IMR-90 (cell line): ENCODE data around the gene PCBP4. TPM values are rescaled to one million over a fixed set of nuclear protein-coding genes. Genes with fewer than 3 reads are reported as not detected.

Experiments used
- ATAC-seq: fragments of 200-7000 bp; cut with Tn5 transposase; 2 replicates; pipeline ENCODE4 v1.9.1; 2020; ENCODE audit warnings: low read depth, mild to moderate bottlenecking, moderate library complexity
- BruUV-seq: library from RNA; stranded (reverse); fragments of 400-500 nt; replicated peaks from 2 replicates; lab custom pipeline; 2021; lab: Mats Ljungman, UMichigan
- CTCF ChIA-PET: fragments of 300-600 bp; formaldehyde crosslinking; extraction: SDS; loops from one replicate; lab custom pipeline; 2021; ENCODE audit warnings: antibody characterized with exemption; lab: Yijun Ruan, JAX
- POLR2A ChIA-PET: fragments of 300-600 bp; sonication (Branson Sonifier 250); formaldehyde crosslinking; loops from one replicate; lab custom pipeline; 2022; ENCODE audit warnings: antibody characterized with exemption; ENCODE audit not compliant: unreplicated experiment; lab: Charles Lee
- DNase-seq: peaks from one replicate; pipeline ENCODE4 v3.0.0; 2013
- H2AFZ ChIP-seq: replicated peaks from 2 replicates; pipeline ENCODE3; 2013; ENCODE audit warnings: low read length, mild to moderate bottlenecking; ENCODE audit not compliant: poor library complexity
- H2AK5ac ChIP-seq: 2 replicates; pipeline ENCODE4 v1.6.1; 2013; ENCODE audit warnings: low read depth, low read length, inconsistent platforms
- H2AK9ac ChIP-seq: replicated peaks from 2 replicates; pipeline ENCODE3; 2013; ENCODE audit warnings: mild to moderate bottlenecking, low read depth, low read length, moderate library complexity; ENCODE audit not compliant: poor library complexity
- H2BK120ac ChIP-seq: 2 replicates; pipeline ENCODE4 v1.6.1; 2013; ENCODE audit warnings: low read depth, low read length, inconsistent platforms
- H2BK15ac ChIP-seq: 3 replicates; pipeline ENCODE4 v1.6.1; 2013; ENCODE audit warnings: low read depth, low read length, inconsistent platforms
- H2BK20ac ChIP-seq: 2 replicates; pipeline ENCODE4 v1.6.1; 2013; ENCODE audit warnings: low read depth, mild to moderate bottlenecking, inconsistent platforms, low read length, moderate library complexity
- H2BK5ac ChIP-seq: 2 replicates; pipeline ENCODE4 v1.6.1; 2013; ENCODE audit warnings: mild to moderate bottlenecking, low read depth, low read length, inconsistent platforms; ENCODE audit not compliant: poor library complexity, severe bottlenecking
- H3K14ac ChIP-seq: replicated peaks from 2 replicates; pipeline ENCODE4 v1.6.1; 2013; ENCODE audit warnings: low read depth, low read length, inconsistent platforms
- H3K18ac ChIP-seq: 2 replicates; pipeline ENCODE4 v1.6.1; 2013; ENCODE audit warnings: low read depth, low read length, control low read depth
- H3K23ac ChIP-seq: 2 replicates; pipeline ENCODE4 v1.6.1; 2013; ENCODE audit warnings: low read depth, low read length, inconsistent platforms
- H3K27ac ChIP-seq: 2 replicates; pipeline ENCODE4 v1.5.1; 2013; ENCODE audit warnings: mild to moderate bottlenecking, control low read depth, low read length; ENCODE audit not compliant: insufficient read depth
- H3K27me3 ChIP-seq: 2 replicates; pipeline ENCODE4 v1.6.1; 2013; ENCODE audit warnings: low read length; ENCODE audit not compliant: control insufficient read depth, insufficient read depth
- H3K36me3 ChIP-seq: 2 replicates; pipeline ENCODE4 v1.6.1; 2013; ENCODE audit warnings: low read length, mixed read lengths; ENCODE audit not compliant: control insufficient read depth, insufficient read depth
- H3K4ac ChIP-seq: 2 replicates; pipeline ENCODE4 v1.6.1; 2013; ENCODE audit warnings: low read depth, low read length, inconsistent platforms
- H3K4me1 ChIP-seq: 2 replicates; pipeline ENCODE4 v1.6.1; 2013; ENCODE audit warnings: low read length, mixed read lengths; ENCODE audit not compliant: control insufficient read depth, insufficient read depth
- H3K4me2 ChIP-seq: 2 replicates; pipeline ENCODE4 v1.6.1; 2013; ENCODE audit warnings: low read depth, mild to moderate bottlenecking, control low read depth, low read length, moderate library complexity
- H3K4me3 ChIP-seq: 2 replicates; pipeline ENCODE4 v1.5.1; 2013; ENCODE audit warnings: low read depth, mild to moderate bottlenecking, control low read depth, low read length, moderate library complexity; ENCODE audit not compliant: insufficient read depth
- H3K56ac ChIP-seq: 2 replicates; pipeline ENCODE4 v1.6.1; 2013; ENCODE audit warnings: low read length, inconsistent platforms; ENCODE audit not compliant: insufficient read depth; ENCODE audit errors: extremely low read depth
- H3K79me1 ChIP-seq, 2 experiments: 2 replicates each; pipeline ENCODE4 v1.6.1; 2013; ENCODE audit warnings: low read length in 2 of 2, inconsistent platforms in 1 of 2, low read depth in 1 of 2
- H3K9ac ChIP-seq: 2 replicates; pipeline ENCODE4 v1.6.1; 2013; ENCODE audit warnings: low read depth, low read length, control low read depth
- H3K9me1 ChIP-seq: 2 replicates; pipeline ENCODE4 v1.6.1; 2013; ENCODE audit warnings: low read length, inconsistent platforms; ENCODE audit not compliant: insufficient read depth
- H3K9me3 ChIP-seq: 2 replicates; pipeline ENCODE4 v1.6.1; 2013; ENCODE audit warnings: low read length; ENCODE audit not compliant: control insufficient read depth, insufficient read depth
- H4K20me1 ChIP-seq: 2 replicates; pipeline ENCODE4 v1.6.1; 2013; ENCODE audit warnings: low read length, inconsistent platforms; ENCODE audit not compliant: insufficient read depth
- H4K5ac ChIP-seq: 2 replicates; pipeline ENCODE4 v1.6.1; 2013; ENCODE audit warnings: mild to moderate bottlenecking, low read depth, low read length, control low read depth
- H4K8ac ChIP-seq, 2 experiments: 2 replicates each; pipeline ENCODE4 v1.6.1; 2013; ENCODE audit warnings: low read depth in 2 of 2, low read length in 2 of 2, control low read depth in 1 of 2, inconsistent platforms in 1 of 2
- H4K91ac ChIP-seq: 2 replicates; pipeline ENCODE4 v1.6.1; 2013; ENCODE audit warnings: low read depth, low read length, inconsistent platforms; ENCODE audit not compliant: insufficient read depth
- BHLHE40 ChIP-seq: fragments of 150-350 bp; IDR thresholded peaks from 2 replicates; pipeline ENCODE4 v1.6.1; 2016; ENCODE audit warnings: mild to moderate bottlenecking, low read depth, low read length
- CEBPB ChIP-seq: IDR thresholded peaks from 2 replicates; pipeline ENCODE4 v1.6.1; 2012; ENCODE audit warnings: low read depth, low read length, improper control_type of control experiment
- CHD1 ChIP-seq: IDR thresholded peaks from 2 replicates; pipeline ENCODE4 v1.6.1; 2012; ENCODE audit warnings: low read depth, low read length, improper control_type of control experiment
- MAFK ChIP-seq: IDR thresholded peaks from 2 replicates; pipeline ENCODE4 v1.6.1; 2012; ENCODE audit warnings: low read depth, low read length, improper control_type of control experiment
- MXI1 ChIP-seq: IDR thresholded peaks from 2 replicates; pipeline ENCODE4 v1.6.1; 2012; ENCODE audit warnings: low read depth, mild to moderate bottlenecking, low read length, moderate library complexity, borderline replicate concordance
- NFE2L2 ChIP-seq: fragments of 150-350 bp; IDR thresholded peaks from 2 replicates; pipeline ENCODE4 v1.6.1; 2016; ENCODE audit warnings: low read depth, mild to moderate bottlenecking, low read length
- RAD21 ChIP-seq: IDR thresholded peaks from 2 replicates; pipeline ENCODE4 v1.6.1; 2012; ENCODE audit warnings: low read length, improper control_type of control experiment
- RCOR1 ChIP-seq: IDR thresholded peaks from 2 replicates; pipeline ENCODE4 v1.6.1; 2012; ENCODE audit warnings: mild to moderate bottlenecking, low read length, improper control_type of control experiment; ENCODE audit not compliant: insufficient replicate concordance
- RFX5 ChIP-seq: IDR thresholded peaks from 2 replicates; pipeline ENCODE4 v1.8.0; 2012; ENCODE audit warnings: low read depth, mild to moderate bottlenecking, low read length, moderate library complexity
- SMC3 ChIP-seq: fragments of 150-350 bp; IDR thresholded peaks from 2 replicates; pipeline ENCODE4 v1.6.1; 2016; ENCODE audit warnings: low read depth, mild to moderate bottlenecking, antibody characterized with exemption, low read length, moderate library complexity
- WGBS, 2 experiments: methylation state at CpG; one replicate each; pipeline versions ENCODE4 v1.1.5 to v1.1.7; 2013; ENCODE audit warnings: missing lambda C conversion rate in 2 of 2; ENCODE audit not compliant: insufficient read length in 1 of 2; ENCODE audit errors: extremely low coverage in 2 of 2; 5-methylcytosine and 5-hydroxymethylcytosine counted together
- dilution Hi-C: fragments of 300-500 bp; cut with HindIII; formaldehyde crosslinking; loops from one replicate; pipeline ENCODE4 v1.14.3; 2018; ENCODE audit warnings: low sequenced_read_pairs; ENCODE audit not compliant: unreplicated experiment
- in situ Hi-C: fragments of 300-500 bp; cut with MboI; formaldehyde crosslinking; loops from 3 replicates; pipeline ENCODE4 v1.14.3; 2019; ENCODE audit warnings: low sequenced_read_pairs, inconsistent platforms, mixed read lengths
- intact Hi-C: fragments of 100-400 bp; cut with micrococcal nuclease; formaldehyde crosslinking; loops from 2 replicates; pipeline ENCODE4 v1.10.0; 2022
- polyA plus RNA-seq, 3 experiments: library from polyadenylated mRNA; depleted of rRNA; stranded (reverse); fragments of >200 nt; gene quantifications; 2 replicates each; pipeline ENCODE4 v1.2.3, GENCODE V29; 2012; ENCODE audit warnings: low replicate concordance in 1 of 3
- total RNA-seq: library from RNA; depleted of rRNA; stranded (reverse); fragments of >200 nt; gene quantifications from 2 replicates; pipeline ENCODE4 v1.2.3, GENCODE V29; 2012
- TF ChIP-seq, protein P1 (sequence below): conservative IDR thresholded peaks from 2 replicates; pipeline ENCODE4 v1.5.1; 2012; ENCODE audit warnings: mild to moderate bottlenecking, low read depth, low read length, improper control_type of control experiment
- TF ChIP-seq, protein P2 (sequence below): fragments of 150-350 bp; IDR thresholded peaks from 2 replicates; pipeline ENCODE4 v1.6.1; 2017; ENCODE audit warnings: mild to moderate bottlenecking, antibody characterized with exemption, low read length, low read depth

The PCBP4 gene
- total and polyA plus RNA-seq, 2 of the 4 experiments (the other 2 are of a cell fraction): 70.8 to 110 TPM

DNA sequence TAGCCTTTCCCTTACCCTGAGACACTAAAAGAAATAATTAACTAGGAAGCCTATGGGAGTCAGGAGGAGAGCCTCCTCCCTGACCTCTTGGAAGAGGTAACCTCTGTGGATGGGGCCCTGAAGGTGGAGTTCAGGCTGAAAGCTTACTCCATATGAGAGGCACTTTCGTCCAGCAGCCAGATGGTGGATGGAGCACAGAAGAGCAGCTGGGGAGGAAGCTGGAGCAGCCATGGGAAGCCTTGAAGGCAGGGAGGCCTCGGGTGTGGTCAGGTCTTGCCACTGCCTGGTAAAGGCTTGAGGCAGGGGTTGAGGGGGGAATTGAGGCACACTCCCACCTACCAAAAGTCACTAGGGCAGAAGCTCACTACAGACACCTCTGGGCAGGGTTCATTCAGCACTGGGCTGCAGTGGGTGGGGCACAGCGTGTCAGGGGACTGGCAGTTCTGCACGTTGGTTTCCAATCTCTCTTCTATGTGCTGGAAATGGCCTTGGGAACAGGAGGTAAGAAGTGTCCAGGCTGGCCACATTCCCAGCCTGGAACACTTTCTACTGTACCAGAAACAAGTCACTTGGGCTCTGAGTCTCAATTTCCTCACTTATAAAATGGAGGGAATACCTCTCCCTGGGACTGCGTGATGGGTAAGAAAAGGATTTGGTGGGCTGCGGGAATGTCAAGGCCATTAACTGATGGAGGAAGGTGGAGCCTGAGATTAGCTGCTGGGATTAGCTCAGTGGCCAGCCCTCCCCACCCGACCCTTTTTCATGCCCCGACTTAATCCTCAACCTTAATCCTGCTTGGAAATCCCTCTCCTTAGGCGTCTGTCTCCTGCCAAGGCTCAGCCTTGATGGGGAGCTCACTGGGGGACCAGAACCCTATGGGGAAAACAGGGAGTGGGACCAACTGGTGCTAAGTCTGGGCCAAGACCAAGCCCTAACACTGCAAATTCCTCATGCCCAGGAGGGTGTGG lies 5.4 kb downstream of the PCBP4 start:
- TF ChIP-seq RFX5 (no peak), NFE2L2 (no peak), RCOR1 (no peak), RAD21 (no peak), CEBPB (no peak), BHLHE40 (no peak), SMC3 (no peak), CHD1 (no peak), MXI1 (no peak), MAFK (no peak)
- TF ChIP-seq, protein P1, sequence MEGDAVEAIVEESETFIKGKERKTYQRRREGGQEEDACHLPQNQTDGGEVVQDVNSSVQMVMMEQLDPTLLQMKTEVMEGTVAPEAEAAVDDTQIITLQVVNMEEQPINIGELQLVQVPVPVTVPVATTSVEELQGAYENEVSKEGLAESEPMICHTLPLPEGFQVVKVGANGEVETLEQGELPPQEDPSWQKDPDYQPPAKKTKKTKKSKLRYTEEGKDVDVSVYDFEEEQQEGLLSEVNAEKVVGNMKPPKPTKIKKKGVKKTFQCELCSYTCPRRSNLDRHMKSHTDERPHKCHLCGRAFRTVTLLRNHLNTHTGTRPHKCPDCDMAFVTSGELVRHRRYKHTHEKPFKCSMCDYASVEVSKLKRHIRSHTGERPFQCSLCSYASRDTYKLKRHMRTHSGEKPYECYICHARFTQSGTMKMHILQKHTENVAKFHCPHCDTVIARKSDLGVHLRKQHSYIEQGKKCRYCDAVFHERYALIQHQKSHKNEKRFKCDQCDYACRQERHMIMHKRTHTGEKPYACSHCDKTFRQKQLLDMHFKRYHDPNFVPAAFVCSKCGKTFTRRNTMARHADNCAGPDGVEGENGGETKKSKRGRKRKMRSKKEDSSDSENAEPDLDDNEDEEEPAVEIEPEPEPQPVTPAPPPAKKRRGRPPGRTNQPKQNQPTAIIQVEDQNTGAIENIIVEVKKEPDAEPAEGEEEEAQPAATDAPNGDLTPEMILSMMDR: no peak
- TF ChIP-seq, protein P2, sequence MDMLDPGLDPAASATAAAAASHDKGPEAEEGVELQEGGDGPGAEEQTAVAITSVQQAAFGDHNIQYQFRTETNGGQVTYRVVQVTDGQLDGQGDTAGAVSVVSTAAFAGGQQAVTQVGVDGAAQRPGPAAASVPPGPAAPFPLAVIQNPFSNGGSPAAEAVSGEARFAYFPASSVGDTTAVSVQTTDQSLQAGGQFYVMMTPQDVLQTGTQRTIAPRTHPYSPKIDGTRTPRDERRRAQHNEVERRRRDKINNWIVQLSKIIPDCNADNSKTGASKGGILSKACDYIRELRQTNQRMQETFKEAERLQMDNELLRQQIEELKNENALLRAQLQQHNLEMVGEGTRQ: no peak
- Histone ChIP-seq H4K20me1 (peaks cover 17% of the 10 kb centered on the region; the same call in 1 of the 2 replicates), H3K27ac (no peak overlapping the region), H4K5ac (no peak overlapping the region), H2BK20ac (no peak overlapping the region), H3K9me3 (no peaks in the 10 kb centered on the region), H4K91ac (no peak overlapping the region), H2BK120ac (no peak overlapping the region), H3K14ac (no peak overlapping the region), H3K9ac (no peak overlapping the region), H3K4me2 (no peak overlapping the region), H2AFZ (no peak overlapping the region), H3K4me3 (no peak overlapping the region), H3K9me1 (peaks cover 13% of the 10 kb centered on the region), H3K23ac (no peak overlapping the region), H3K18ac (no peak overlapping the region), H2AK5ac (no peak overlapping the region), H3K79me1 (peaks cover 29 to 52% of the 10 kb centered on the region in 2 experiments), H2BK5ac (no peak overlapping the region), H2BK15ac (no peak overlapping the region), H3K36me3 (peaks cover 30% of the 10 kb centered on the region), H3K27me3 (no peaks in the 10 kb centered on the region), H4K8ac (no peak overlapping the region), H3K4ac (no peak overlapping the region), H2AK9ac (peak overlapping the region; percentile 58), H3K4me1 (peaks cover 22% of the 10 kb centered on the region), H3K56ac (no peak overlapping the region)
- no TSS peak for BruUV-seq
- dilution Hi-C loops: no loop called here
- no CpG with 5 or more reads among the region's 9 CpGs for WGBS, 2 experiments
- DNase-seq (no peak), ATAC-seq (no peak)
- in situ Hi-C loops: loop anchor here (25.0 kb wide), 1 partner anchor 1625 kb away; the partner anchor contains the start of genes RASSF1, TUSC2 and ZMYND10
- ChIA-PET POLR2A (no interaction called here), CTCF (no interaction called here)
- intact Hi-C loops: no loop called here
